GM10847 (cell line): ENCODE data around the gene ADIPOQ.

ENCODE experiments used
- POLR2A ChIP-seq: IDR thresholded peaks from 2 replicates; pipeline ENCODE4 v1.6.1; 2011; ENCODE audit not compliant: insufficient read length; ENCODE audit errors: extremely low read depth

Gene ADIPOQ

DNA sequence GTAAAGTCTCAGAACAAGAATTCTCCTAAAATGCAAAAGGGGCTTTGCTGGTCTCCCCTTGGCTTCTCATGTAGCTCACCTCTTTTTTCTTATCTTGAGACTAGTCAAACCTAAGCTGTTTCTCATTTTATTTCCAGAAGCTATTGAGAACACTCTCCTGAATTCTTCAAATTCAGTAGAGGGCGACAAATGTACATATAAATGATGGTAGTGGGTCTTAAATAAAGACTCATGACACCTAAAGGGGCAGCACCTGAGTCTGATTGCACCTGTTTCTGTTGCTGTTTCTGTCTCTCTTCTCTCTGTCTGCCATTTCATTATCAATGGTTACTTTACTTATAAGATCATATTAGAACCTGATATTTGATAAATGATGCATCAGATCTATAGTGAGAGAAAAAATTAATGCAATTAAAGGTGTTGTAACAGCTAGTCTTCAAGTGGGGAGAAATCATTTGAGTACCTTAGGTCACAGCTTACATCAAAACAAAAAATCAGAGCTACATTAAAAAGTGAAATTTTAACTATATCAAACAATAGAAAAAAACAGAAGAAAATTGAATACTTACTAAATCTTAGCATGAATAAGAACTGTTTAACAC is 7.0 kb downstream of the ADIPOQ start:
- no peak for TF ChIP-seq POLR2A

DNA sequence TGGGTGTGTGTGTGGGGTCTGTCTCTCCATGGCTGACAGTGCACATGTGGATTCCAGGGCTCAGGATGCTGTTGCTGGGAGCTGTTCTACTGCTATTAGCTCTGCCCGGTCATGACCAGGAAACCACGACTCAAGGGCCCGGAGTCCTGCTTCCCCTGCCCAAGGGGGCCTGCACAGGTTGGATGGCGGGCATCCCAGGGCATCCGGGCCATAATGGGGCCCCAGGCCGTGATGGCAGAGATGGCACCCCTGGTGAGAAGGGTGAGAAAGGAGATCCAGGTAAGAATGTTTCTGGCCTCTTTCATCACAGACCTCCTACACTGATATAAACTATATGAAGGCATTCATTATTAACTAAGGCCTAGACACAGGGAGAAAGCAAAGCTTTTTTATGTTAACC is 10.5 kb downstream of the ADIPOQ start:
- no peak for TF ChIP-seq POLR2A

DNA sequence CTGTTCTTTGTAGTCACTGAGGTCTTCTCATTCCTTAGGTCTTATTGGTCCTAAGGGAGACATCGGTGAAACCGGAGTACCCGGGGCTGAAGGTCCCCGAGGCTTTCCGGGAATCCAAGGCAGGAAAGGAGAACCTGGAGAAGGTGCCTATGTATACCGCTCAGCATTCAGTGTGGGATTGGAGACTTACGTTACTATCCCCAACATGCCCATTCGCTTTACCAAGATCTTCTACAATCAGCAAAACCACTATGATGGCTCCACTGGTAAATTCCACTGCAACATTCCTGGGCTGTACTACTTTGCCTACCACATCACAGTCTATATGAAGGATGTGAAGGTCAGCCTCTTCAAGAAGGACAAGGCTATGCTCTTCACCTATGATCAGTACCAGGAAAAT is 11.6 kb downstream of the ADIPOQ start:
- no peak for TF ChIP-seq POLR2A

DNA sequence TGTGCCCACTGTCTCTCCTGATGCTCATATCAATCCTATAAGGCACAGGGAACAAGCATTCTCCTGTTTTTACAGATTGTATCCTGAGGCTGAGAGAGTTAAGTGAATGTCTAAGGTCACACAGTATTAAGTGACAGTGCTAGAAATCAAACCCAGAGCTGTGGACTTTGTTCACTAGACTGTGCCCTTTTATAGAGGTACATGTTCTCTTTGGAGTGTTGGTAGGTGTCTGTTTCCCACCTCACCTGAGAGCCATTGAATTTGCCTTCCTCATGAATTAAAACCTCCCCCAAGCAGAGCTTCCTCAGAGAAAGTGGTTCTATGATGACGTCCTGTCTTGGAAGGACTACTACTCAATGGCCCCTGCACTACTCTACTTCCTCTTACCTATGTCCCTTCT is 12.4 kb downstream of the ADIPOQ start:
- no peak for TF ChIP-seq POLR2A

DNA sequence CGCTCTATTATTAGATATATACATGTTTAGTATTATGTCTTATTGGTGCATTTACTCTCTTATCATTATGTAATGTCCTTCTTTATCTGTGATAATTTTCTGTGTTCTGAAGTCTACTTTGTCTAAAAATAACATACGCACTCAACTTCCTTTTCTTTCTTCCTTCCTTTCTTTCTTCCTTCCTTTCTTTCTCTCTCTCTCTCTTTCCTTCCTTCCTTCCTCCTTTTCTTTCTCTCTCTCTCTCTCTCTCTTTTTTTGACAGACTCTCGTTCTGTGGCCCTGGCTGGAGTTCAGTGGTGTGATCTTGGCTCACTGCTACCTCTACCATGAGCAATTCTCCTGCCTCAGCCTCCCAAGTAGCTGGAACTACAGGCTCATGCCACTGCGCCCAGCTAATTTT is 15.2 kb downstream of the ADIPOQ start:
- TF ChIP-seq POLR2A = no peak

DNA sequence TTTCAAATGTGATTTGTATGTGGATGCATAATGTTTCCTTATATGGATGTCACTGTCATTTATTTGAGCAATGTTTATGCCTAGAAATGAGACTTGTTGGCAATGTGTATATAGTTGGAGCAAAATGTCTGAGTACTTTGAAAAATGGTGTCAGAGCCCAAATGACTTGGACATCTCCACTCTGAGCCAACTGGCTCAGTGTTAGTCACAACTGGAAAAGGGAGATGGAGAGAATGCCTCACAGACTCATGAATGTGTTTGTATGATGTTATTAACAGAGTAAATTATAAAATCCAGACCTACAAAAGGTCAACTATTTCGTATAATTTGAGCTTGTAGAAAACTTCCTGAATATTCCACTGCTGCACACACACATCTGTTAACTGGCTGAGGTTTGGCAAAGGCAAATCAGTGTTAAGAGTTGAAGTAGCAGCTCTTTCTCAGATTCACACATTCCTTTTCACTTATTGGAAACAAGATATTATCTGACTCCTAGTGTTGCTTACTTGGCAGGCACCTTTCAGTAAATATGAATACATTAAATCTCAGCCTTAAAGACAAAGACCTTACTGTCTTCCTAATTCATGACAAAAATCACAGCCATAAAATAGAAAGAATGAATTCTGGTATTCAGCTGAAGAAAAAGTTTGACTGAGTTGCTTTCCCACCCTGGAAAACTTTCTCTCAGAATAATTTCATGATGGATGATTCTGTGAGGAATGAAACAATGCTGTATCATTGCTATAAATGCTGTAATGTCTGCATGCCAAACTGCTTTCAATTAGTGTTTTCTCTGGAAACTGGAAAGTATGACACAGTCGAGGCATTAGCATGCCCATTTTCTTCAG is 27.0 kb downstream of the ADIPOQ start:
- TF ChIP-seq POLR2A = no peak

DNA sequence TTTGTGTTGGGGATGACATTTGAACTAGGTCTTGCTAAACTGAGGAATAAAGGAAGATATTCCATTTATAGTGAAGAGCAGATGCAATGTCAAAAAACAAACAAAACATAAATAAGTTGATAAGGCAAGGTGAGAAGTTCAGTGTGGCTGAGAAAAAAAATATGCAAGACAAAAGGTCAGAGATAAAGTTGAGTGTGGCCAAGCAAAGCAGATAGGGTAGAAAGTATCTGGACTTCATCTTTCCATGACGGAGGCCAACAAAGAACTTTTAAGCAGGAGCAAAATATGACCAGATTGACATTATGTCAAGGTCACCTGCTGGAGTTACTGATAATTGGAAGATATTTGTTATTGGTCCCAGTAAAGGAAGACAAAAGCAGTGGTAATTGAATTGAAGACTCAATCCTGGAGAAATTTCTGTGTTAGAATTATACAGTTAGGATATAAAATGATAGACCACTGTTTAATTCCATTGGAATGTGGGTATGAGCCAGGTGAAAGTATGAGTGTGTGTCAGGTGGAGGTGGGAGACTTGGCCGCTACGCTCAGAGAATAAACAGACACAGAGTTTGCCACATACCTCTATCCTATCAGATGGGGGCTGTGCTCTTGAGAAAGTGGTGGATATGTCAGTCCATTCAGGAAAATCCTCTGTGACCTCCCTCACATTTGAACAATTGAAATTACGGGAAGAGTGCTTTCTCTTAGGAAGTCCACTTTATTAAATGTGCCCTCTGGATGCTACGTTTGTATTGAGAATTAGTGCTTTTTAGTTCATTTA is 28.1 kb downstream of the ADIPOQ start:
- no peak for TF ChIP-seq POLR2A

DNA sequence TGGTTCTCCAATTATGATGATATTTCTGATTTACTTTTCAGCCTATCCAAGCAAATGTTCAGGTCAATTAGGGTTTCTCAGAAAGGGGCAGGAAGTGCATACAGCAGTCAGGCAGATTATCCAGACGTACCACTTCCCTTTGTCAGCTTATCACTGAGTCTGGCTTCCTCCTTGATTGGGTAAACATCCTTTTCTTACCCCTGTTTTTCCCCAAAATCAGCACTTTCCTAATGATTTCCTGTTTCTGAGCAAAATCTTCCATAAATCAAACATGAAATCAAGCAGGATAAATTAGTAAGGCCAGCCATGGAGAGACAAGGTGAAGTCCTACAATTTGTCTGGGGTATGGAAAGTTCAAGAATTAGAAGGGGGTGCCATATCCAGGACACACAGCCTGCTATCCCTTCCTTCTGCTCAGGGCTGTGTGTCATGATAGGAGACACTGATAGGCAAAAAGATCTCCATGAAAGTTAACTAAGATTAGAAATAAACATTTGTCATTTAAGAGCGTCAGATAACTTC is 29.0 kb downstream of the ADIPOQ start:
- no peak for TF ChIP-seq POLR2A

DNA sequence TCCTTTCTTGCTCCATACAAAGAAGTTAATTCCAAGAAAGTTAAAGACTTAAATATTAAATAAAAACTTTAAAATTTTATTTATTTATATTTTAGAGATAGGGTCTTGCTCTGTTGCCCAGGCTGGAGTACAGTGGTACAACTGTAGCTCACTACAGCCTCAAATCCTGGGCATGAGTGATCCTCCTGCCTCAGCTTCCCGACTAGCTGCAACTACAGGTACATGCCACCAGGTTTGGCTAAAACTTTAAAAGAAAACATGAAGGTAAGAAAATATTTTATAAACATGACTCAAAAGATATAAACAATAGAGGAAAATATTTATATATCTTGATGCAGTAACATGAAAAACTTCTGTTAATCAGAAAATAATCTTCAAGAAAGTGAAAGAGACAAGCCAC is 33.2 kb downstream of the ADIPOQ start:
- TF ChIP-seq POLR2A = no peak

DNA sequence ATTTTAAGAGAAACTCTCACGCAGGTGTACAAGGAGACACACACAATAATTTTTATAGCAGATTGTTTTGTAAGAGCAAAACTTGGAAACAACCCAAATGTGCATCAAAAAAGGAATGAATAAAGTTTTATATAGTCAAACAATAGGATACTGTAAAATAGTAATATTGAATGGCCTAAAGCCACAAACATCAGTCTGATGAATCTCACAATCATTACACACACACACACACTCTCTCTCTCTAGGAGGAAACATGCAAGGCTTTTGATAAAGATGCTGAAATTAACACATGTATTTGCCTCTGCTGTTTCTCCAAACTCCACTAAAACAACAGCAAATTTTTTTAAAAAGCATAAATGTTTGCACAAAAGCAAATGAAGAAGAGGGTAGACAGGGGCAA is 37.3 kb downstream of the ADIPOQ start:
- TF ChIP-seq POLR2A = no peak

DNA sequence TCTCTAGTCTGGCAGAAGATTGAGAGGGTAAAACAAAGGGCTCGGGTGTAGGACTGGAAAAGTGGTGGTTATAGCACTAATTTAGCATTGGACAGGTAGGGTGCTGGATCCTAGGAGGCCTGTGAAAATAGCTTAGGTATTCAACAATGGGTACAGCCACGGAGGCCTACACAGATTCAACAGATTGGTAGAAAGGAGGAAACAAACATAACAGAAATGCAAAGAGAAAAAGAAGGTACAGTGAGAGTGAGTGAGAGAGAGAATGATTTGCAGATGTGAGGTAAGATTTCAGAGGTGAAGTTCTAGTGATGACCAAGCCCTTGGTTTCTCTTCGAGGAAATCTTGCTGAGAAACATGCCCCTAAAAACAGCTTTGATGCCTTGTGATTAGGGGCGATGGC is 37.9 kb downstream of the ADIPOQ start:
- no peak for TF ChIP-seq POLR2A

DNA sequence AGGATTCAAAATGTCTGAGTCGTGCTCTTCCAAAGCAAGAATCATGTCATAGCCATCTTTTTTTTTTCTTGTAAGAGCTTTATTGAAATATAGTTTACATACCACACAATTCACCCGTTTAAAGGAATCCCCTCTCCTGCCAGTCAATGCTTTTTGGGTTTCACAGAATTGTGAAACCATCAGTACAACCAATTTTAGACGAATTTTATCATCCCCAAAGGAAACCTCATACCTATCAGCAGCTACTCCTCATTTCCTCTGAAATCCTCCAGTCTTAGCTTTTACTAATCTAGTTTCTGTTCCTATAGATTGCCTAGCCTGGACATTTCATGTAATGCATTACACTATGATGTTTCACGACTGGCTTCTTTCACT is 39.6 kb downstream of the ADIPOQ start:
- TF ChIP-seq POLR2A = no peak

DNA sequence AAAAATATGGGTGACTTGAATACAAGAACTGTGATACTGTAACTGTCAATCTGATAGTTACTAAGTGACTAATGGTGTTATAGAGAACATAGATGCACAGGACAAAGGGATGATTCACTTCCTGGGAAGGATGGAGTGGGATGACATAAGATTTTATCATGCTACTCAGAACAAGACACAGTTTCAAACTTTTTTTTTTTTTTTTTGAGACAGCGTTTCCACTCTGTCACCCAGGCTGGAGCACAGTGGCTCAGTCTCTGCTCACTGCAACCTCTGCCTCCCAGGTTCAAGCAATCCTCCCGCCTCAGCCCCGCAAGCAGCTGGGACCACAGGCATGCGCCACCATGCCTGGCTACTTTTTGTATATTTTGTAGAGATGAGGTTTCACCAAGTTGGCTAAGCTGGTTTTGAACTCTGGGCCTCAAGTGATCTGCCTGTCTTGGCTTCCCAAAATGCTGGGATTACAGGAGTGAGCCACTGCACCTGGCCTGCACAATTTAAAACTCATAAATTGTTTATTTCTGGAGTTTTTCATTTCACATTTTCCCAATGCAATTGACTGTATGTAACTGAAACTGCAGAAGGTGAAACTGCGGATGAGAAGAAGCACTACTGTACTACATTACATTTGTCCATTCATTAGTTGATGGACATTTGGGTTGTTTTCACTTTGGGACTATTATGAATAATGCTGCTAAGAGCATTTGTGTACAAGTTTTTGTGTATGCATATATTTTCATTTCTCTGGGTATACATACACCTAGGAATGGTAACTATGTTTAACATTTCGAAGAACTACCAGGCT is 40.6 kb downstream of the ADIPOQ start:
- TF ChIP-seq POLR2A = no peak

DNA sequence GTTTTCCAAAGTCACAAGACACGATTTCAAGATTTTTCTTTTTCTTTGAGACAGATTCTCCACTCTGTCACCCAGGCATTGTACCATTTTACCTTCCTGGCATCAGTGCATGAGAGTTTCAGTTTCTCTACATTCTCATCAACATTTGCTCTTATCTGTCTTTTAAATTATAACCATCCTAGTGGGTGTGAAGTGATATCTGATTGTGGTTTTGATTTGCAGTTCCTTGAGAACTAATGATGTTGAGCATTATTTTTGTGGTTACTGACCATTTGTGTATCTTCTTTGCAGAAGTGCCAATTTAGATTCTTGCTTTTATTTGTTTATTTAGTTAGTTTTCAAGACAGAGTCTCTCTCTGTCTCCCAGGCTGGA is 41.2 kb downstream of the ADIPOQ start:
- TF ChIP-seq POLR2A = no peak
